ENCODE measurements around the gene ACBD7. TPM values are rescaled to one million over a fixed set of nuclear protein-coding genes. Genes with fewer than 3 reads are reported as not detected.

Gene ACBD7
- total and polyA plus RNA-seq, 2 donors (not counting 1 experiment from before 2014, with no cell fraction given): 0.09 to 0.54 TPM

DNA sequence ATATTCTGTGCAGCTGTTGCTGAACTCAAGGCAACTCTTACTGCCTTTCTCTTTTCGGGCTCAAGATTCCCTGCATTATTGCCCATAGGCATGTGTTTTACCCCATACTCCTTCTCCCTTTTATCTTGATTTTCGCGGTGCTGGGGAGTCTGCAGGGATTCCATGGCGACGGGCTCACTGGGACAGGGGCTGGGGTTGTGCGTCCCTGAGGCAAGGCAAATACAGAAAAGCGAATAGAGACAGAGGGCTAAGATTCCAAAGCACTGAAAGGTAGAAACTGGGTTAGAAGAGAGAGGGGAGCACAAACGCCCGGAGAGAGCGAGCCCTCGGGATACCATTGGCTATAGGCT is 8.1 kb upstream of the ACBD7 start:
- Mint-ChIP-seq H3K4me3 (peak overlapping the region; percentile 93), H3K27ac (peak overlapping the region; percentile 94), H3K4me1 (peaks cover 26% of the 10 kb centered on the region), H3K27me3 (no peaks in the 10 kb centered on the region), H3K9me3 (ENCODE audit: insufficient read depth) (no peaks in the 10 kb centered on the region)
- H3K27me3 ChIP-seq (replicated peaks in 1 of 4; ENCODE audit: control extremely low read depth in 1 of 4, control insufficient read depth in 3 of 4, insufficient read depth in 4 of 4, low read length in 3 of 4): no peaks in the 10 kb centered on the region
- ATAC-seq (ENCODE audit: low read depth): peak; percentile 13
- H3K27ac ChIP-seq (ENCODE audit: low read length in 2 of 2): peak overlapping the region; percentile 92 to 96
- under 1% methylated on average over 11 of the region's 11 CpGs for WGBS (ENCODE audit: insufficient coverage)
- peaks cover 23 to 27% of the 10 kb centered on the region in 2 donors for H3K4me1 ChIP-seq (ENCODE audit: control insufficient read depth in 2 of 2, insufficient read depth in 2 of 2, low read length in 2 of 2)
- no peak for DNase-seq
- CTCF ChIA-PET: interaction anchor here (1.2 kb wide), 1 partner anchor 70 kb away, joined by 3 read pairs; no protein-coding TSS in a partner anchor
- no peak for TF ChIP-seq EZH2 (IDR thresholded peaks at IDR 0.05; ENCODE audit: borderline replicate concordance, insufficient read depth, low read depth, low read length, poor library complexity, severe bottlenecking)
- TF ChIP-seq, protein P1, sequence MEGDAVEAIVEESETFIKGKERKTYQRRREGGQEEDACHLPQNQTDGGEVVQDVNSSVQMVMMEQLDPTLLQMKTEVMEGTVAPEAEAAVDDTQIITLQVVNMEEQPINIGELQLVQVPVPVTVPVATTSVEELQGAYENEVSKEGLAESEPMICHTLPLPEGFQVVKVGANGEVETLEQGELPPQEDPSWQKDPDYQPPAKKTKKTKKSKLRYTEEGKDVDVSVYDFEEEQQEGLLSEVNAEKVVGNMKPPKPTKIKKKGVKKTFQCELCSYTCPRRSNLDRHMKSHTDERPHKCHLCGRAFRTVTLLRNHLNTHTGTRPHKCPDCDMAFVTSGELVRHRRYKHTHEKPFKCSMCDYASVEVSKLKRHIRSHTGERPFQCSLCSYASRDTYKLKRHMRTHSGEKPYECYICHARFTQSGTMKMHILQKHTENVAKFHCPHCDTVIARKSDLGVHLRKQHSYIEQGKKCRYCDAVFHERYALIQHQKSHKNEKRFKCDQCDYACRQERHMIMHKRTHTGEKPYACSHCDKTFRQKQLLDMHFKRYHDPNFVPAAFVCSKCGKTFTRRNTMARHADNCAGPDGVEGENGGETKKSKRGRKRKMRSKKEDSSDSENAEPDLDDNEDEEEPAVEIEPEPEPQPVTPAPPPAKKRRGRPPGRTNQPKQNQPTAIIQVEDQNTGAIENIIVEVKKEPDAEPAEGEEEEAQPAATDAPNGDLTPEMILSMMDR (IDR thresholded peaks at IDR 0.05): no peak
- peaks cover 37% of the 10 kb centered on the region for H3K79me2 ChIP-seq (ENCODE audit: control insufficient read depth, insufficient read depth, low read length)
- H4K20me1 ChIP-seq (ENCODE audit: control insufficient read depth, insufficient read depth, low read length, poor library complexity, severe bottlenecking): peaks cover 33% of the 10 kb centered on the region
- peak overlapping the region; percentile 41 to 89 (median 85) for H3K4me3 ChIP-seq (ENCODE audit: control extremely low read depth in 1 of 5, extremely low read depth in 1 of 5, insufficient read depth in 1 of 5, low read depth in 2 of 5, low read length in 4 of 5)
- H3K4me2 ChIP-seq (replicated peaks; ENCODE audit: low read depth, low read length, poor library complexity, severe bottlenecking): peak overlapping the region; percentile 93
- peaks cover 1 to 14% of the 10 kb centered on the region in 2 experiments for H3K36me3 ChIP-seq (replicated peaks in 1 of 2; ENCODE audit: control extremely low read depth in 1 of 2, control insufficient read depth in 1 of 2, extremely low read depth in 1 of 2, insufficient read depth in 2 of 2, low read length in 1 of 2)
- POLR2A ChIA-PET: no interaction called here
- H3K9me3 ChIP-seq (ENCODE audit: control extremely low read depth in 1 of 3, control insufficient read depth in 2 of 3, insufficient read depth in 1 of 3, low read length in 2 of 3): no peaks in the 10 kb centered on the region
- peak overlapping the region; percentile 81 for H2AFZ ChIP-seq (ENCODE audit: insufficient read depth, low read depth, low read length, poor library complexity, severe bottlenecking)
- H3K9ac ChIP-seq (ENCODE audit: low read length): peak overlapping the region; percentile 92
- intact Hi-C loops (cut with micrococcal nuclease): loop anchor here (1.0 to 2.0 kb wide), 6 partner anchors 8 to 258 kb away; partner anchors contain the start of genes ACBD7, CDNF, HSPA14 and MEIG1

DNA sequence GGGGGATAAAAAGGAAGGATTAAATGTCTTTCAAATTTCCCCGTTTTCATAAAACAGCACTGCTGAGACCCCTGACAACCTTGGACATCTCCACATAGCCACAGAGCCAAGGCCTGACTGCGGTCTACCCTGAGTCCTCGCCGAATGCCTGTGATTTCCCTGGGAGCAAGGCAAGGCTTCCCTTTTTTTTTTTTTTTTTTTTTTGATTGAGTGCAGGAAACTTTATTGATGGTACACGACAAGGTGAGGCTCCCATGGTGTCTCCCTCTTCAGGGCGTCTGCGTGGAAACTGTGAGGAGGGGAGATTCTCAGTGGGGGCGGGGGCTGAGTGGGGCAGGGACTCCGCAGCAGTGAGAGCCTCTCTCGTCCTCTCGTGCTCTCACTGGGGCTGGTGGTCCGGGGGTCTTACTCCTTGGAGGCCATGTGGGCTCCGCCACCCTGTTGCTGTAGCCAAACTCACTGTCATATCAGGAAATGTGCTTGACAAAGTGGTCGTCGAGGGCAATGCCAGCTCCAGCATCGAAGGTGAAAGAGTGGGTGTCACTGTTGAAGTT is 4.4 kb upstream of the ACBD7 start:
- Histone ChIP-seq H3K27ac (ENCODE audit: low read length in 2 of 2) (no peak overlapping the region), H3K9me3 (ENCODE audit: control extremely low read depth in 1 of 3, control insufficient read depth in 2 of 3, insufficient read depth in 1 of 3, low read length in 2 of 3) (no peaks in the 10 kb centered on the region), H3K4me3 (ENCODE audit: control extremely low read depth in 1 of 5, extremely low read depth in 1 of 5, insufficient read depth in 1 of 5, low read depth in 2 of 5, low read length in 4 of 5) (no peak overlapping the region), H3K27me3 (replicated peaks in 1 of 4; ENCODE audit: control extremely low read depth in 1 of 4, control insufficient read depth in 3 of 4, insufficient read depth in 4 of 4, low read length in 3 of 4) (no peaks in the 10 kb centered on the region), H4K20me1 (ENCODE audit: control insufficient read depth, insufficient read depth, low read length, poor library complexity, severe bottlenecking) (no peaks in the 10 kb centered on the region), H3K4me1 (ENCODE audit: control insufficient read depth in 2 of 2, insufficient read depth in 2 of 2, low read length in 2 of 2) (peaks cover 6 to 18% of the 10 kb centered on the region in 2 donors), H3K9ac (ENCODE audit: low read length) (no peak overlapping the region), H3K79me2 (ENCODE audit: control insufficient read depth, insufficient read depth, low read length) (peaks cover under 1% of the 10 kb centered on the region), H2AFZ (ENCODE audit: insufficient read depth, low read depth, low read length, poor library complexity, severe bottlenecking) (no peak overlapping the region), H3K4me2 (replicated peaks; ENCODE audit: low read depth, low read length, poor library complexity, severe bottlenecking) (no peak overlapping the region), H3K36me3 (replicated peaks in 1 of 2; ENCODE audit: control extremely low read depth in 1 of 2, control insufficient read depth in 1 of 2, extremely low read depth in 1 of 2, insufficient read depth in 2 of 2, low read length in 1 of 2) (no peaks in the 10 kb centered on the region)
- WGBS (ENCODE audit: insufficient coverage): 91% methylated on average over 11 of the region's 16 CpGs
- Mint-ChIP-seq H3K4me1 (peaks cover 13% of the 10 kb centered on the region), H3K27me3 (no peaks in the 10 kb centered on the region), H3K27ac (no peak overlapping the region), H3K9me3 (ENCODE audit: insufficient read depth) (no peaks in the 10 kb centered on the region), H3K4me3 (no peak overlapping the region)
- ChIA-PET POLR2A (no interaction called here), CTCF (no interaction called here)
- TF ChIP-seq, protein P1 (IDR thresholded peaks at IDR 0.05): no peak
- no peak for TF ChIP-seq EZH2 (IDR thresholded peaks at IDR 0.05; ENCODE audit: borderline replicate concordance, insufficient read depth, low read depth, low read length, poor library complexity, severe bottlenecking)
- DNase-seq: no peak
- no peak for ATAC-seq (ENCODE audit: low read depth)
- intact Hi-C loops (cut with micrococcal nuclease): no loop called here
